Prostate gland (tissue), 2 donors: ENCODE results near the gene RGCC. TPM values are rescaled to one million over a fixed set of nuclear protein-coding genes. Genes with fewer than 3 reads are reported as not detected.
A peak's percentile ranks its signal among the peaks of the same experiment; 100 is the strongest.

Experiments used
- DNase-seq: peaks from one replicate; pipeline ENCODE4 v3.0.0-alpha.2; 2019; ENCODE audit warnings: low spot score
- H3K27ac ChIP-seq, 2 donors: fragments of 200-600 bp; sonication (generic); 2 replicates each; pipeline ENCODE4 v1.5.1; 2017 to 2019
- H3K27me3 ChIP-seq: fragments of 200-600 bp; sonication (generic); replicated peaks from 2 replicates; pipeline ENCODE4 v1.5.1; 2019; ENCODE audit not compliant: insufficient read depth
- H3K36me3 ChIP-seq, 2 donors: fragments of 200-600 bp; sonication (generic); 1 replicate in 1 of 2; 2 replicates in 1 of 2; pipeline versions ENCODE4 v1.5.1 to v1.8.1; 2017 to 2019
- H3K4me1 ChIP-seq: fragments of 200-600 bp; sonication (generic); replicated peaks from 2 replicates; pipeline ENCODE4 v1.5.1; 2019
- H3K4me3 ChIP-seq, 2 donors: fragments of 200-600 bp; sonication (generic); 2 replicates each; pipeline ENCODE4 v1.5.1; 2017 to 2019
- H3K9me3 ChIP-seq: fragments of 200-600 bp; sonication (generic); 2 replicates; pipeline ENCODE4 v1.5.1; 2017
- POLR2A ChIP-seq: fragments of 450-650 bp; IDR thresholded peaks from one replicate; pipeline ENCODE4 v1.6.1; 2016; ENCODE audit warnings: antibody characterized with exemption, mild to moderate bottlenecking
- POLR2AphosphoS5 ChIP-seq: sonication (generic); formaldehyde crosslinking; IDR thresholded peaks from one replicate; pipeline ENCODE4 v1.6.1; 2017; ENCODE audit warnings: antibody characterized with exemption
- WGBS: methylation state at CpG from one replicate; pipeline ENCODE4 v1.1.5; 2018; 5-methylcytosine and 5-hydroxymethylcytosine counted together
- intact Hi-C: fragments of 100-400 bp; cut with DNase I; formaldehyde crosslinking; loops from one replicate; pipeline ENCODE4 v1.14.2; 2022
- total RNA-seq, 2 donors: library from RNA; depleted of rRNA; stranded (reverse); fragments of >200 nt; gene quantifications; one replicate each; pipeline ENCODE4 v1.1.0, GENCODE V29; 2016
- TF ChIP-seq, protein P1 (sequence below), 4 experiments: fragments of 200-600 bp in 2 of 4; fragments of 450-650 bp in 2 of 4; sonication (generic) in 2 of 4; IDR thresholded peaks; 1 replicate in 3 of 4; 2 replicates in 1 of 4; pipeline ENCODE4 v1.5.1; 2016 to 2019; ENCODE audit warnings: antibody characterized with exemption in 4 of 4, mild to moderate bottlenecking in 2 of 4, moderate library complexity in 2 of 4

Gene RGCC
- total RNA-seq, 2 donors from 2014 or later: 87.0 to 140 TPM

DNA sequence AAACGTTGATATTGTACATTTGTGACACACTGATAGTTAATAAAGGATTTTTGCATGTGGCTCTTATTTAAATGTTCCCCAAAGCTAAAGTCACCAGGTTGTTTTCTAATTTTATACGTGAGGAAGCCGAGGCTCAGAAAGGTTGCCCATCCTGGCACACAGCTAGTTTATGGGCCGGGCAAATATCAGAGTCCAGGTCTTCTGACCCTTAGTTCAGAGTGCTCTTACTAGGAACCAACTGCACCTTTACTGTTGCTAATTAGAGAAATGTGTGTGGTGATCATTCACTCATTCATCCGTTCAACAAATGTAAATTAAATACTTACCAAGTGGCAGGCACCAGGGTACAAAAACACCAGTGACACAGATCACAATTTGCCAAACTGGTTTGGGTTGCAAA lies 46.3 kb upstream of the RGCC start:
- 90% methylated on average over 5 of the region's 5 CpGs for WGBS

DNA sequence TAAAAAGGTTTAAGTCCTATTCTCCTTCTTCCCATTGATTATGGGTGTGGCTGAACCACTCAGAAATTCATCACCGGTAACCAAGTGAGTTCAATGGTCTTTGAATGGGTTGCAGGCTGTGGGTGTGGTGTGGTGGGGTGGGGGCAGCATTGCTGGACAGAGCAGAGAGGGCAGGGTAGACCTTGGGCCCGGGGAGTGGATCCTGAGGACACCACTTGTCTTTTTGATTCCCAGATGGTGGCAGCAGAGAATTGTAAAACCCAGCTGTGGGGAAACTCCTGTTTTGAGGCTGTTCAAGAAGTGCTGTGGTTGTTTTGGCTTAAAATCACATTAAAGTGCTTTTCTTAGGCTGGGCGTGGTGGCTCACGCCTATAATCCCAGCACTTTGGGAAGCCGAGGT lies 45.8 kb upstream of the RGCC start:
- Histone ChIP-seq H3K4me3 (no peak overlapping the region), H3K9me3 (no peaks in the 10 kb centered on the region), H3K36me3 (no peaks in the 10 kb centered on the region), H3K27me3 (no peaks in the 10 kb centered on the region), H3K27ac (no peak overlapping the region), H3K4me1 (no peaks in the 10 kb centered on the region)
- 42% methylated on average over 5 of the region's 5 CpGs for WGBS
- TF ChIP-seq, protein P1, sequence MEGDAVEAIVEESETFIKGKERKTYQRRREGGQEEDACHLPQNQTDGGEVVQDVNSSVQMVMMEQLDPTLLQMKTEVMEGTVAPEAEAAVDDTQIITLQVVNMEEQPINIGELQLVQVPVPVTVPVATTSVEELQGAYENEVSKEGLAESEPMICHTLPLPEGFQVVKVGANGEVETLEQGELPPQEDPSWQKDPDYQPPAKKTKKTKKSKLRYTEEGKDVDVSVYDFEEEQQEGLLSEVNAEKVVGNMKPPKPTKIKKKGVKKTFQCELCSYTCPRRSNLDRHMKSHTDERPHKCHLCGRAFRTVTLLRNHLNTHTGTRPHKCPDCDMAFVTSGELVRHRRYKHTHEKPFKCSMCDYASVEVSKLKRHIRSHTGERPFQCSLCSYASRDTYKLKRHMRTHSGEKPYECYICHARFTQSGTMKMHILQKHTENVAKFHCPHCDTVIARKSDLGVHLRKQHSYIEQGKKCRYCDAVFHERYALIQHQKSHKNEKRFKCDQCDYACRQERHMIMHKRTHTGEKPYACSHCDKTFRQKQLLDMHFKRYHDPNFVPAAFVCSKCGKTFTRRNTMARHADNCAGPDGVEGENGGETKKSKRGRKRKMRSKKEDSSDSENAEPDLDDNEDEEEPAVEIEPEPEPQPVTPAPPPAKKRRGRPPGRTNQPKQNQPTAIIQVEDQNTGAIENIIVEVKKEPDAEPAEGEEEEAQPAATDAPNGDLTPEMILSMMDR (IDR thresholded peaks at IDR 0.05): peak in 2 of 4 experiments; percentile 27 to 45
- TF ChIP-seq POLR2AphosphoS5: no peak
- TF ChIP-seq POLR2A: no peak
- intact Hi-C loops: loop anchor here (5.0 kb wide), 1 partner anchor 241 kb away; no protein-coding TSS in a partner anchor
- DNase-seq: peak; percentile 13

More for the DNA sequence above, 46.3 kb upstream of the RGCC start:
- H3K4me3 ChIP-seq: no peak overlapping the region
- no peaks in the 10 kb centered on the region for H3K9me3 ChIP-seq
- no peaks in the 10 kb centered on the region for H3K36me3 ChIP-seq
- H3K4me1 ChIP-seq: no peaks in the 10 kb centered on the region
- intact Hi-C loops: loop anchor here (5.0 kb wide), 1 partner anchor 241 kb away; no protein-coding TSS in a partner anchor
- no peak overlapping the region for H3K27ac ChIP-seq
- TF ChIP-seq POLR2AphosphoS5 (no peak), POLR2A (no peak)
- TF ChIP-seq, protein P1 (IDR thresholded peaks at IDR 0.05): no peak
- no peak for DNase-seq
- H3K27me3 ChIP-seq: no peaks in the 10 kb centered on the region

DNA sequence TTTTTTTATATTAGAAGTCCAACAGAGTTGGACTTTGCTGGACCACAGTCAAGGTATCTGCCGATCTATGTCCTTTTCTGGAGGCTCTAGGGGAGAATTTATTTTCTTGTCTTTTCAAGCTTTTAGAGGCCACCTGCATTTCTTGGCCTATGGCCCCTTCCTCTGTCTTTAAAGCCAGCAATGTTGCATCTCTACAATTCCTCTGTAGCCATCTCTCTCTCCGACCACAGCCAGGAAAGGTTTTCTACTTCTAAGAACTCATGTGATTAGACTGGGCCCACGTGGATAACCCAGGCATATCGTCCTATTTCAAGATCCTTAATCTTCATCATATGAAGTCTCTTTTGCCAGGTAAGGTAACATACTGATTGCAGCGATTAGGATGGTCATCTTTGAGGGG lies 43.5 kb upstream of the RGCC start:
- Histone ChIP-seq H3K36me3 (no peaks in the 10 kb centered on the region), H3K4me1 (no peaks in the 10 kb centered on the region), H3K4me3 (no peak overlapping the region), H3K27ac (no peak overlapping the region), H3K9me3 (no peaks in the 10 kb centered on the region), H3K27me3 (no peaks in the 10 kb centered on the region)
- intact Hi-C loops: loop anchor here (5.0 kb wide), 1 partner anchor 238 kb away; no protein-coding TSS in a partner anchor
- DNase-seq: no peak
- TF ChIP-seq POLR2A: no peak
- TF ChIP-seq, protein P1 (IDR thresholded peaks at IDR 0.05): no peak
- no peak for TF ChIP-seq POLR2AphosphoS5
- 92% methylated on average over 5 of the region's 5 CpGs for WGBS

DNA sequence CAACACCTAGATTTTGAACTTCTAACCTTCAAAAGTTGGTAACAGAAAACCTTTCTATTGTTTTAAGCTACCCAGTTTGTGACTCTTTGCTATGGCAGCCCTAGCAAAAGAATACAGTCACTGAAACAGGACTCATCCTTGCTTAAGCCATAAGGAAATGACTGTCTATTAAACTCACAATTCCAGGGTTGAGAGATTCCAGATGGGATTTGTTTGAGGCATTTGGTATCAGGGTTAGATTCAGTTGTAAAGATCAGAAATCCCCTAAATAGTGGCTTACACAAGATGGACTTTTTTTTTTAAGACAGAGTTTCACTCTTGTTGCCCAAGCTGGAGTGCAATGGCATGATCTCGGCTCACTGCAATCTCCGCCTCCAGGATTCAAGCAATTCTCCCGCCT lies 41.1 kb upstream of the RGCC start:
- no peaks in the 10 kb centered on the region for H3K4me1 ChIP-seq
- 32% methylated on average over 3 of the region's 3 CpGs for WGBS
- no peaks in the 10 kb centered on the region for H3K9me3 ChIP-seq
- TF ChIP-seq POLR2A (no peak), POLR2AphosphoS5 (no peak)
- TF ChIP-seq, protein P1 (IDR thresholded peaks at IDR 0.05): no peak
- intact Hi-C loops: no loop called here
- no peak overlapping the region for H3K4me3 ChIP-seq
- no peak overlapping the region for H3K27ac ChIP-seq
- no peak for DNase-seq
- H3K27me3 ChIP-seq: no peaks in the 10 kb centered on the region
- no peaks in the 10 kb centered on the region for H3K36me3 ChIP-seq

DNA sequence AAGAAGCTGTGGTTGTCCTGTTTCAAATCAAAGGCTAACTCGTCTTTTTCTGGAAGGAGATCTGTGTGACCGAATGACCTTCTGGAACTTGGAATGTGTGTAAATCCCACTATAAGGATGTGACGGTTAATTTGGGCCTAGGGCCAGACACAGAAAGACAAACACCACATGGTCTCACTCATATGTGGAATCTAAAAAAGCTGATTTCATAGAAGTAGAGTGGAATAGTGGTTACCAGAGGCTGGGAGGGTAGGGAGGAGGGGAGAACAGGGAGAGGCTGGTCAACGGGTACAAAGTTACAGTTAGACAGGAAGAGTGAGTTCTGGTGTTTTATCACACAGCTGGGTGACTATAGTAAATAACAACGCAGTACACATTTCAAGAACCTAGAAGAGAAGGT lies 39.3 kb upstream of the RGCC start:
- Histone ChIP-seq H3K4me3 (no peak overlapping the region), H3K4me1 (no peaks in the 10 kb centered on the region), H3K9me3 (no peaks in the 10 kb centered on the region), H3K27me3 (no peaks in the 10 kb centered on the region), H3K27ac (no peak overlapping the region), H3K36me3 (no peaks in the 10 kb centered on the region)
- no peak for DNase-seq
- TF ChIP-seq, protein P1 (IDR thresholded peaks at IDR 0.05): no peak
- TF ChIP-seq POLR2A (no peak), POLR2AphosphoS5 (no peak)
- intact Hi-C loops: no loop called here
- WGBS: 39% methylated on average over 5 of the region's 5 CpGs
